CD4-positive, alpha-beta T cell treated with Interleukin-6 at 100 ng/mL for 8 hours (primary cell): ENCODE data around the gene HAP1.
"Not testable (repeated sequence)": the region's sequence is repeated elsewhere in the genome, so short reads cannot be mapped to it uniquely, and the experiment has no call there.

Source experiments
- DNase-seq: peaks from one replicate; pipeline ENCODE4 v3.0.0-alpha.2; 2020; ENCODE audit warnings: mixed read lengths, low spot score

Gene HAP1

DNA sequence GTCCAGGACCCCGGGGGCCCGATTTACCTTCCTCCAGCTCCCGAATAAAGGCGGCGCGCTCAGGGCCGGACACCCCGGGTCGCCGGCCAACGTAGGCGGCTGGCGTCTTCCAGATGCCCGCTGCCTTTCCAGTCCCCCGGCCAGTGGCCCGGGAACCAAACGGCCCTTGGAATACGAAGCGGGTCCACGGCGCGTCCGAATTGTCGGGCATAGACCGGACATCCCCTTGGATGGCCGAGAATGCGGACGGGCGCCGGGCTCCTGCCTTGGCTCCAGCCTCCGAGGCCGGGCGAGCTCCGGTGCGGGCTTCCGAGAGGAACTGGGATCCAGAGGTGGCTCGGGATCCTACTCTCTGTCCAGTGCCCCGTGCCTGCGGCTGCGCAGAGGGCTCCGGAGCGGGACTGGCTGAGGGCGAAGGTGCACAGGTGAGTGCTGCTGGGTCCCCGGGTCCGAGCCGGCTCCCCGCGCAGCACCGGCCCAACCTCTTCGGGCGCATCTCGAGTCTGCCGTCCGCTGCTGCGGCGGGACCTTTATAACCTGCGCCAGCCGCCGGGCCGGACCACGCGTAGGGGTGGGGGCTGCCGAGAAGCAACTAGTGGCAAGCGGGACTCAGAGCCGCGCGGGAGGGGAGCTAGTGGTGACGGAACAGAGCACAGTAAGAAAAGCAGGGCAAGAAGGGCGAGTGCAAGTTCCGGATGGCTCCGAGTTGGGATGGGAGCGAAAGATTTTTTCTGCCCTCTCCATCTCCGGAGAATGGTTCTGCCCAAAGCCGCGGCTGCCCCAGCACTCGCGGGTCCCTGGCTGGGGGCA lies at the start of gene HAP1:
Gene HAP1 (minus strand): TSS at position 505 of the 810 bp plus-strand sequence. CDS start 9 bp downstream, at position 496.
- no peak for DNase-seq

GRCh38 chr17:41782142-41782541 lies 47.7 kb upstream of the HAP1 start:
- no peak for DNase-seq

DNA sequence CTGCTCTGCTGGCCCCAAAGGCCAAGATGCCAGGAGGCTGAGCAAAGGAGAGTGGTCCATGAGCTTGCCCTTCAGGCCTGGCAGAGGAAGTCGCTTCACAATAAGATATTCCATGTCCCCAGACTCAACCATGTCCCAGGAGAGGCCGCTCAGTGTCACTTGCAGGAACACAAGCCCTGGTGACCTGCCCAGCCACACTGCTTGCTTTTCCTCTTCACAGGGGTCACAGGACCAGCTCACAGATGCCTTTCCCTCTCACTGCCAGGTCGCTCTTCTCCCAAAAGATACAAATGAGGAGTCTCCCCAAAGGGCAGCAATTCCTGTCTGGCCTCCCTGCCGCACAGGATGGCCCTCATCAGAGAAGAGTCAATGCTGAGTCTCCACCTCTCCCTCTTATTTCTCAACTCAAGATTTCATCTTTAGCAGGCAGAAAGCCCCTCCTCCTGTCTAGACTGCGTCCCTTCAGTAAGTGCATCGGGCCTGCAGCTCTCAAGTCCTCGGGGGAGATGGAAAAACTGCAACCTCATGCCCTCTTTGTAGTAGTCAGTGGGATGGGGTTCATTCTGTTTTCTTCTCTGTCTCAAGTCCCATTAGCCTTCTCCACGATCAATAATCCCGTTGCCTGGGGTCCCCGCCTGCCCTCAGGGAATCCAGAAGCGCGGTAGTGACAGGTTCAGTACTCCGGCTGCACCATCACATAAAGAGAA lies 47.1 kb upstream of the HAP1 start:
- no peak for DNase-seq

GRCh38 chr17:41779954-41780353 lies 45.5 kb upstream of the HAP1 start:
- no peak for DNase-seq

DNA sequence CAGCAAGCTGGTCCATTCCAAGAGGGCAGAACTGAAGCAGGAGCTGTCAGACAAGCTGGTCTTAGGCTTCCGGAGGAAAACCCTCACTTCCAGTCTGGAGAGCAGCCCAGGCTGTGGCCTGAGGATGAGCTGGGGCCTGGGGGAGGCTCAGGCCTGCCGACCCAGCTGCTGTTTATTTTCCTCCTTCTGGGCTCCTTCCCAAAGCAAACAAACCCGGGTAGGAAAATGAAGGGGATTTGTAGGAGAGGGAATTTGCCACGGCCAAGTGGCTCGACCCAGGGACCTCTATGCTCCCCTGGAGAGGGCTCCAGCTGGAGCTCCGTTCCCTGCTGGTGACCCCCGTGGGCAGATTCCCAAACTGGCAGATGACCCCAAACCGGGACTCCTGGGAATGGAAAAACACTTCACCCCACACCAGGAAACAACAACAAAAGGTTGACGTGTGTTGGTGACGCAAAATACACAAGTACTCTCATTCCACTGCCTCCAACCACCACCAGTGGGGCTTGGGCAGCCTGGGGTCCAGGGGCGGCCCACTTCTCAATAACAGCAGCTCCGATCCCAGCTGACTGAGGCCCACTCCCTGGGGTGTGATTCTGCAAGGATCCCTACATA lies 43.2 kb upstream of the HAP1 start:
- DNase-seq = no peak

DNA sequence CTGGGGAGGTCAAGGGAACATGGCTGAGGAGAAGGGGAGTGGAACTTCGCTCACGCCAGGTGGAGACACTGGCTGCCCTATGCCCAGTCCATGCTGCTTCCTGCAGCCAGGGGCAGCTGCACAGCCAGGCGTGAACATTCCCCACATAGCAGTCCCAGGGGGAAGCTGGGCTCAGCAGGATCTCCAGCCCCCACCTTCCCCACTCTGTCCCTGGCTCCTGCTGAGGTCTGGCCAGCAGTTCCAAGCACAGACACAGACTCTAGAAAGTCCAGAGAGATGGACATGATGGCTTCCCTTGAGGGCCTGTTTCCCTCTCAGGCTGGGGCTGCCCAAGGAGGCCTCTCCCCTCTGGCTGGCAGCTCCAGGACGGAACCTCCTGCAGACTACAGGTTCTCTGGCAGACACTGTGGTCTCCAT lies 42.7 kb upstream of the HAP1 start:
- DNase-seq = no peak

DNA sequence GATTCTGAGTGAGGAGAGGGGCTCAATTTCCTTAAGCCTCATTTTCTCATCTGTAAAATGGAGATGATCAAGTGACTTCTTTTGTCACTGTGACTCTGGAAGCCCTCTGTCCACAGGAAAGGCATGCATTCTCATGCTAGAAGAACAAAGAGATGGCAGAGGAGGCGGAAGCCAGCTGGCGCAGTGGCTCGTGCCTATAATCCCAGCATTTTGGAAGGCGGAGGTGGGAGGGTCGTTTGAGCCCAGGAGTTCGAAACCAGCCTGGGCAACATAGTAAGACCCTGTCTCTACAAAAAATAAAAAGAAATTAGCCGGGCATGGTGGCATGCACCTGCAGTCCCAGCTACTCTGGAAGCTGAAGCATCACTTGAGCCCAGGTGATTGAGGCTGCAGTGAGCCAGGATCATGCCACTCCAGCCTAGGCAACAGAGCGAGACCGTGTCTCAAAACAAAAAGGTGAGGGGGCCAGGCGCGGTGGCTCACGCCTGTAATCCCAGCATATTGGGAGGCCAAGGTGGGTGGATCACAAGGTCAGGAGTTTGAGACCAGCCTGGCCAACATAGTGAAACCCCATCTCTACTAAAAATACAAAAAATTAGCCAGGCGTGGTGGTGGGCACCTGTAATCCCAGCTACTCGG lies 41.9 kb upstream of the HAP1 start:
- not testable (repeated sequence) for DNase-seq

DNA sequence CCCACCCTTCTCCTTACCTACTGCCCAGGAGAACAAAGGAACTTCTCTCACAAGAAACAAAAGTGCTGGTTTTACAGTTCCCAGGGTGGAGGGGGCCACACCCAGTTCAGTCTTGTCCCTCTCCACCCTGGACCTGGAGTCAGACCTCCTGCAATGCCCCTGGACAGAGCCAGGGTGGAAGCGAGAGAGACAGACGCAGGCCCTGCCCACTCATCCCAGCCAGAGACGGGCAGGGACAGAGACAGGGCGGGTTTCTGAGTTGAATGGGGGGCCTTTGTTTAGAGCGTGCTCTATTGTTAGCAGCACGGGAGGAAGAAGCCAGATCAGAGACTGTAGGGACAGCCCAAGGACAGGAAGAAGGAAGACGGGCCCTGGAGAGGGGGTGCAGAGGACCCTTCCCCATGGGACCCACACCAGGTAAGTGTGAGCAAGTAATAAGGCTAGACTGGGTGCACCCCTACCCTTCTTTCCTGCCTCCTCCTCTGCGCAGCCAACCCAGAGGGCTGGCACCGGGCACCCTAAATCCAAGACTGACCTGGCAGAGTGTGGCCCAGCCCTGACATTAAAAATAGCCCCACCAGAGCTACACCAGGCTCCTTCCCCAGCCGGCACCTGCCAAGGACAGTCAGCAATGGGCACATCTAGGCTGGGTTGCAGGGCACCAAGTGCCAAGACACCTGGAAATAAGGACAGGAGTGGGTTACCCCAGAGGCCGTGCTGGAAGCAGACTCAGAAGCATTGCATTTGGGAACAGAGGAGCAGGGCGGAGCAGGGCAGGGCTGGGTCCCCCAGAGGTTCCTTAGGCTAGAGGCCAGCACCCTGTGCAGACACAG lies 41.2 kb upstream of the HAP1 start:
- no peak for DNase-seq

GRCh38 chr17:41773731-41774193 lies 39.3 kb upstream of the HAP1 start:
- DNase-seq = no peak

GRCh38 chr17:41773190-41773588 lies 38.7 kb upstream of the HAP1 start:
- DNase-seq = no peak

DNA sequence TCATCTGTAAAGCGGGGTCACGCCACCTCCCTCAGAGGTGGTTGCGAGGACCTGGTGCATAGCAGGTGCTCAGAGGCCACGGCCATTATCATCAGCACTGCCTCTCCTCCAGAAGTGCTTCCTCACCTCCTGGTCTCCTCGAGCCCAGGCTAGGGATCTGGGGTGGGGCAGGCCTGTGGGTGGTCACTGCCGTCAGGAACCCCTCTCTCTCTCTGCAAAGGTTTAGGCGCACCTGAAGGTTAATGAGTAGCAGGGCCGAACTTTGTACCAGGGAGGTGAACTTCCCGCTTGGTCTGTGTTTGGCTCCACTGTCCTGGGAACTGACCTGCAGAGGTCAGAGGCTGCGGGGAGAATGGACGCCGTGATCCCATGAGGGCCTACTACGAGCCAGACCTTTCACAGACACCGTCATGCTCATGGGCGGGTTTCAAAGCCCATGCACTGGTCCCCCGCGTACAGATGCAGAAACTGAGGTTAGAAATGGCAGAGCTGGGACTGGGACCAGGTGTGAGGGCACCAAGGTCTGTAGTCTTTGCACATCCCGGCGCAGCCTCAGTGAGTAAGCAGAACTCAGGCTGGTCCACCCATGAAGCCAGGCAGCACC lies 38.2 kb upstream of the HAP1 start:
- DNase-seq = no peak

GRCh38 chr17:41772218-41772585 lies 37.8 kb upstream of the HAP1 start:
- no peak for DNase-seq

GRCh38 chr17:41771389-41772206 lies 37.2 kb upstream of the HAP1 start:
- no peak for DNase-seq

DNA sequence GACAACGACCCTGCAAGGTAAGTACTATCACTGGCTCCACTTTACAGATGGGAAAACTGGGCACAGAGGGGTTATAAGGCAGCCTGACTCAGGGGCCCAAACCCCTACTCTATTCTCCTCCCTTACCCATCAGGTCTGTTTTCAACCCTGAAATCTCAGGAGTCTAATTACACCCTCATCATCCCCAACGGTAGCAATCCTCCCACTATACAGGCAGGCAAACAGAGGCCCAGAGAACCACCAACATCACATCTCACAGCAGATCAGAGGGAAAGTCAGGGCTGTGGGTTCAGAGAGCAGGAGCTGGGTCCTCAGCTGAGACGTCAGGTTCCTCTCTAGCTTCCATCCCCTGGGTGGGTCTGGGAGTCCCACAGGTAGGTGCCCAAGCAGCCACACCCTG lies 35.5 kb upstream of the HAP1 start:
- no peak for DNase-seq

GRCh38 chr17:41769346-41769862 lies 35.0 kb upstream of the HAP1 start:
- no peak for DNase-seq

DNA sequence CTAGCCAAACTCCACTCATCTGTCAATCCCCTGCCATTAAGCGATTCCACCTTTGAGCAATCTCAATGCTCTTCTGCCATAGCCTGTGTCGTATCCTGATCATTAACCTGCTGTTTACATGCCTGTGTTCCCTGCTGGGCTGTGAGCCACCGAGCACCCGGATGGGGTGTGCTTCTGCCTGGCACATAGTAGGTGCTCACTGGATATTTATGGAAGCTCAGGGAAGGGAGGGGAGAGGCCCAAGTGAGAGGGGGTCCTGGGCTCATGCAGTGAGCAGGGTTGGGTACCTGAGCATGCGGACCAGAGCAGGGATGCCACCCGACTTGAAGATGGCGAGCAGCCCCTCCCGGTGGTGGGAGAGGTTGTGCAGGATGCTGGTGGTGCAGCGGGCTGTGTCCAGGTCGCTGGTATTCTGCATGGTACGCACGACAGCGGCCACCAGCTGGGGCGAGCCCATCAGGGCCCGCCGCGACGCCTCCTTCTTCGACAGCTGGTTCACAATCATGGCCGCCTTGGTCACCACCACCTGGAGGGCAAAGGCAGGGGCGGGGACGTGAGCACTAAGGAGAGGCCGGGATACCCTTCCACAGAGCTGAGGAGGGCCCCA lies 34.3 kb upstream of the HAP1 start:
- DNase-seq = no peak

- no peak for DNase-seq
Measured at GRCh38 chr17:41767324-41768042, 33.0 kb upstream of the HAP1 start.

DNA sequence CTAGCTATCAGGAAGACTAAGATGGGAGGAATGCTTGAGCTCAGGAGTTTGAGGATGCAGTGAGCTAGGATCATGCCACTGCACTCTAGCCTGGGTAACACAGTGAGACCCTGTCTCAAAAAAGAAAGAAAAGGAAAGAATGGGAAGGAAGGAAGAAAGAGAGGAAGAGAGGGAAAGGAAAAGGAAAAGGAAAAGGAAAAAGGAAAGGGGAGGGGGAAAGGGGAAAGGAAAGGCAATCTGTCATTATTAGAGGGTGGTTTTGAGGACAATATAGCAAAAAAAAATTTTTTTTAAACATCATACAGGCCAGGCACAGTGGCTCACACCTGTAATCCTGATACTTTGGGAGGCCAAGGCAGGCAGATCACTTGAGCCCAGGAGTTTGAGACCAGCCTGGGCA lies 31.7 kb upstream of the HAP1 start:
- no peak for DNase-seq

GRCh38 chr17:41763327-41763726 lies 28.9 kb upstream of the HAP1 start:
- no peak for DNase-seq
